Pancreas (tissue), 10 donors: ENCODE measurements around the gene GTF2F2. TPM values are rescaled to one million over a fixed set of nuclear protein-coding genes. Genes with fewer than 3 reads are reported as not detected.
A peak's percentile ranks its signal among the peaks of the same experiment; 100 is the strongest.
"Not testable (repeated sequence)": the region's sequence is repeated elsewhere in the genome, so short reads cannot be mapped to it uniquely, and the experiment has no call there.

Experiments used
- ATAC-seq, 4 donors: fragments of 200-7000 bp; cut with Tn5 transposase; one replicate each; pipeline versions ENCODE4 v1.8.0 to v1.9.1; 2020; ENCODE audit warnings: mild to moderate bottlenecking in 4 of 4, moderate library complexity in 4 of 4
- DNase-seq, 6 donors: peaks; one replicate each; pipeline ENCODE4 v3.0.0-alpha.2; 2020
- FAIRE-seq: peaks from 2 replicates; lab custom pipeline; 2012; peaks lifted over from hg19 to GRCh38; lab: Jason Lieb, UNC
- H3K27ac ChIP-seq, 4 donors: fragments of 200-600 bp; sonication (generic); 1 replicate in 3 of 4; 2 replicates in 1 of 4; pipeline versions ENCODE4 v1.5.0 to v1.8.0; 2020
- H3K27me3 ChIP-seq, 4 donors: fragments of 200-600 bp; one replicate each; pipeline ENCODE4 v1.8.0; 2021
- H3K36me3 ChIP-seq, 3 donors: fragments of 200-600 bp; sonication (generic) in 1 of 3; one replicate each; pipeline versions ENCODE4 v1.5.0 to v1.8.0; 2020 to 2021
- H3K4me1 ChIP-seq, 3 donors: fragments of 200-600 bp; one replicate each; pipeline ENCODE4 v1.8.0; 2021
- H3K4me3 ChIP-seq, 4 donors: fragments of 200-600 bp; sonication (generic) in 2 of 4; one replicate each; pipeline versions ENCODE4 v1.5.0 to v1.8.0; 2020 to 2021
- H3K9me3 ChIP-seq, 4 donors: fragments of 200-600 bp; one replicate each; pipeline ENCODE4 v1.8.0; 2021
- CTCF ChIP-seq, 4 donors: fragments of 200-600 bp; sonication (generic) in 3 of 4; IDR thresholded peaks; one replicate each; pipeline versions ENCODE4 v1.5.0 to v1.8.0; 2021; ENCODE audit warnings: antibody characterized with exemption in 4 of 4
- WGBS, 2 donors: extraction: QIAGEN DNeasy Blood & Tissue Kit; methylation state at CpG; one replicate each; pipeline ENCODE4 v1.1.7; 2013; 5-methylcytosine and 5-hydroxymethylcytosine counted together
- intact Hi-C, 3 donors: fragments of 100-400 bp; cut with DNase I; formaldehyde crosslinking; loops; one replicate each; pipeline versions ENCODE4 v1.11.1 to v1.14.2; 2022
- polyA plus RNA-seq, 2 donors: library from polyadenylated mRNA; stranded (reverse); fragments of 200-250 nt; gene quantifications; one replicate each; pipeline ENCODE4 v1.2.3, GENCODE V29; 2013
- total RNA-seq, 6 donors: library from RNA; stranded (reverse); fragmentation: NEBNext Ultra II Directional in 4 of 6; extraction: Animal tissue kit (Norgen Biotek cat#: 25700) in 4 of 6; gene quantifications; one replicate each; pipeline versions ENCODE4 v1.2.1 to v1.2.4, GENCODE V29; 2021 to 2023
- donor health status: healthy with polysubstance abuse.
- donor health status: DM: no; HTN: no; CAD: no; lungs with moderate emphysema.
- donor health status: DM: no; HTN: no; CAD: no.
- donor health status: control.
- donor health status: control.
- donor health status: Bipolar disorder and iron deficiency.
- donor health status: DM: yes; HTN: yes; CAD: no.
- donor health status: DM: no; HTN: no; CAD: no.
- donor health status: DM: no; HTN: no; CAD: no.
- donor health status: DM: yes; HTN: yes; CAD: no.

GTF2F2 gene
- total and polyA plus RNA-seq, 8 donors = 6.0 to 8.6 (median 7.7) TPM

DNA sequence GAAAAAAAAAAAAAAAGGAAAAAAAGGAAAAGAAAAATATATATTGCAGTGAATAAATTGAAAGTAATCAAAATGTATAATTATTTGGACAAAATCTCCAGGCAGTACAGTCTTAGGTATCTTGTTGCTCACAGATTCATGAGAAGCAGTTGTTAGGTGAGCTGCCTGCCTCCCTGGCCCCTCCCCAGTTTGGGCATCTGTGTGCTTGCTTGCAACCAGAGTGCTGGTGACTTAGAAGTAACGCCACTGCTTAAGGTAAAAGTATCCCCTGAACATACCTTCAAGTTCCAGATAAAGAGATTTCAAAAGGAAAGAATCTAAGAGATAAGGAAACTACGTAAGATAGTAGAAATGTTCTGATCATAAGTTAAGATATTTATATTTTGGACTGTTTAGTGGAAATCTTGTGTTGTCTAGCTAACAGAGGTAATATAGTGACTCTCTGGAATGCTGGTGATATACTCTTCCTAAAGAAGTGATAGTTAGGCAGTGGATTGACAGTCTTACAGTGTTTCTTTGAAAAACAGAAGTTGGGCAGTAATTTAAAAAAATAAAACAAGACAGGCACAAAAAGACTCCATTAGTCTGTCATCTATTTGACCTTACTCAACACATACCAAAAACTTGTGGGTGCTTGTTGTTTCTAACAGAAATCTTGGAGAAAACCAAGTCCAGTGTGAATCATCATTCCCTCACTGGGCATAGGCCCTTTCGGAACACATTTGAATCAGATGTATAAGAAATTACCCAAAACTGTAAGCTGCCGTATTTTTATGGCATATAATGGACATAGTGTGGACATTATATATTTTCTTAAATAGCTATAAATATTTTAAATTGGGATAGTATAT, 118.9 kb downstream of the GTF2F2 start:
- no peak for ATAC-seq
- H3K36me3 ChIP-seq = no peaks in the 10 kb centered on the region
- no peak overlapping the region for H3K27ac ChIP-seq
- no peak overlapping the region for H3K4me3 ChIP-seq
- 93% methylated on average over 4 of the region's 4 CpGs for WGBS, 2 donors
- H3K9me3 ChIP-seq = no peaks in the 10 kb centered on the region
- H3K27me3 ChIP-seq = no peaks in the 10 kb centered on the region
- TF ChIP-seq CTCF (IDR thresholded peaks at IDR 0.05) = no peak
- DNase-seq = no peak
- intact Hi-C loops = no loop called here
- H3K4me1 ChIP-seq = peaks cover 0 to 9% (median 0%) of the 10 kb centered on the region in 3 donors
- FAIRE-seq = no peak

GRCh38 chr13:45240143-45240542, 119.8 kb downstream of the GTF2F2 start:
- H3K4me3 ChIP-seq = no peak overlapping the region
- H3K4me1 ChIP-seq = peaks cover 0 to 9% (median 0%) of the 10 kb centered on the region in 3 donors
- no peak for DNase-seq
- intact Hi-C loops = no loop called here
- H3K27me3 ChIP-seq = no peaks in the 10 kb centered on the region
- H3K27ac ChIP-seq = no peak overlapping the region
- no peak for FAIRE-seq
- no peaks in the 10 kb centered on the region for H3K9me3 ChIP-seq
- no peaks in the 10 kb centered on the region for H3K36me3 ChIP-seq
- ATAC-seq = no peak
- TF ChIP-seq CTCF (IDR thresholded peaks at IDR 0.05) = no peak

DNA sequence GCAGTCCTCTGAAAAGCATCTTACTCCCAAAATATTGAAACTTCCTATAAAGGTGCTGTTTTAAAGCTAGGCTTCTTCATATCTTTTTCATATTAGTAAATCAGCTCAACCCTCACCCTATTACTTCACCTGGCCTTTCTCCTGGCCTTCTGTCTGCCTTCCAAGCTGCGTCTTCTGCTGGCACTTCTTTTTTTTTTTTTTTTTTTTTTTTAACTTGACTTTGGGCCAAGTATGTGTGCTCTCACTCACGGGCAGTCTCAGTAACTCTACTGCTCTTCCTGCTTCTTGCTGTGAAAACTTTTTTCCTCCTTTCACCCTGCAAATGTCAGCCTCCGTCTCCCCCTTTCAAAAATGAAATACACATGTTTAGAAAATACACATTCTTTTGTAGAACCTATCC, 121.8 kb downstream of the GTF2F2 start:
- no peak for TF ChIP-seq CTCF (IDR thresholded peaks at IDR 0.05)
- FAIRE-seq (no peak), DNase-seq (peak in 1 of 6 donors; percentile 23), ATAC-seq (peak; percentile 77 to 91 (median 88))
- no peak overlapping the region for H3K4me3 ChIP-seq
- intact Hi-C loops = no loop called here
- H3K9me3 ChIP-seq = no peaks in the 10 kb centered on the region
- H3K4me1 ChIP-seq = peaks cover 0 to 9% (median 0%) of the 10 kb centered on the region in 3 donors
- no peak overlapping the region for H3K27ac ChIP-seq
- H3K36me3 ChIP-seq = no peaks in the 10 kb centered on the region
- H3K27me3 ChIP-seq = no peaks in the 10 kb centered on the region
- WGBS, 2 donors = 7 to 8% methylated on average over 3 of the region's 3 CpGs

DNA sequence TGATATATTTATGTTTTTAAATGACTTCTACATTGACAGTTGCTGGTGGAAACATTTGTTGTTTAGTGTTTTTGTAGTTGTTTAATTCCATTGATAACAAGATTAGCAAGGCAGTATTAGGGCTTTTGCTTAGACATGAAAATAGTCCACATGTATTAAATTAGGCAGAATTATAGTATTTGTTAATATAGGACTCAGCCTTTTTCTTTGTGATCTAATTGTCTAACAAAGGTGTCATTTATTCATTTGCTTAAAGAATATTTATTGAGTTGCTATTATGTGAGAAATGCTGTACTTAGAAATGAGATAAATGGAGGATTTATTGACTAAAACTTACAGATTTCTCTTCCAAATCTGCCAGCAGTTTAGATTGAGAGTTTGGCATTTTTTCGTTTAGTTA, 122.2 kb downstream of the GTF2F2 start:
- Histone ChIP-seq H3K27me3 (no peaks in the 10 kb centered on the region), H3K4me3 (no peak overlapping the region), H3K36me3 (no peaks in the 10 kb centered on the region), H3K27ac (no peak overlapping the region), H3K4me1 (peaks cover 0 to 9% (median 0%) of the 10 kb centered on the region in 3 donors), H3K9me3 (no peaks in the 10 kb centered on the region)
- FAIRE-seq (no peak), DNase-seq (no peak), ATAC-seq (no peak)
- intact Hi-C loops = no loop called here
- TF ChIP-seq CTCF (IDR thresholded peaks at IDR 0.05) = no peak
- WGBS, 2 donors = 84 to 87% methylated on average over 1 of the region's 1 CpG

DNA sequence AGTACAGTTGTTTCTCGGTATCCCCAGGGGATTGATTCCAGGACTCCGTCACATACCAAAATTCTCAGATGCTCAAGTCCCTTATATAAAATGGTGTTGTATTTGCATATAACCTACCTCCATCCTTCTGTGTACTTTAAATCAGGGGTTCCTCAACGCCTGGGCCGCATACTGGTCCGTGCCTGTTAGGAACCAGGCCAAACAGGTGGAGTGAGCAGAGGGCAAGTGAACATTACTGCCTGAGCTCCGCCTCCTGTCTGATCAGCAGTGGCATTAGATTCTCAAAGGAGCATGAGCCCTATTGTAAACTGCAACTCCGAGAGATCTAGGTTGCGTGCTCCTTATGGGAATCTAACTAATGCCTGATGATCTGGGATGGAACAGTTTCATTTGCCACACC, 122.8 kb downstream of the GTF2F2 start:
- H3K27me3 ChIP-seq = no peaks in the 10 kb centered on the region
- DNase-seq (no peak), ATAC-seq (no peak), FAIRE-seq (no peak)
- intact Hi-C loops = no loop called here
- no peak overlapping the region for H3K4me3 ChIP-seq
- no peaks in the 10 kb centered on the region for H3K9me3 ChIP-seq
- no peak for TF ChIP-seq CTCF (IDR thresholded peaks at IDR 0.05)
- H3K36me3 ChIP-seq = no peaks in the 10 kb centered on the region
- no peak overlapping the region for H3K27ac ChIP-seq
- peaks cover 0 to 9% (median 0%) of the 10 kb centered on the region in 3 donors for H3K4me1 ChIP-seq
- WGBS, 2 donors = 85 to 87% methylated on average over 8 of the region's 8 CpGs

GRCh38 chr13:45244736-45245135, 124.4 kb downstream of the GTF2F2 start:
- H3K27me3 ChIP-seq, FAIRE-seq, ATAC-seq, DNase-seq, H3K36me3 ChIP-seq, intact Hi-C loops, H3K9me3 ChIP-seq, H3K4me3 ChIP-seq, H3K27ac ChIP-seq: not testable (repeated sequence)
- WGBS, 2 donors = 94 to 97% methylated on average over 7 of the region's 7 CpGs
- peaks cover 0 to 11% (median 0%) of the 10 kb centered on the region in 3 donors for H3K4me1 ChIP-seq
